IPS-20b (cell line): ENCODE results near the gene PAPPA2.

Source experiments
- H3K27ac ChIP-seq: one replicate; pipeline ENCODE4 v1.5.1; 2013; ENCODE audit warnings: low read length
- H3K27me3 ChIP-seq: 2 replicates; pipeline ENCODE4 v1.6.1; 2013; ENCODE audit warnings: mild to moderate bottlenecking, low read length, inconsistent platforms; ENCODE audit not compliant: insufficient read depth
- H3K36me3 ChIP-seq: 2 replicates; pipeline ENCODE4 v1.6.1; 2013; ENCODE audit warnings: low read depth, mild to moderate bottlenecking, inconsistent platforms, low read length, moderate library complexity; ENCODE audit not compliant: insufficient read depth
- H3K4me1 ChIP-seq: 2 replicates; pipeline ENCODE4 v1.6.1; 2013; ENCODE audit warnings: mild to moderate bottlenecking, control low read depth, inconsistent platforms, low read length, moderate library complexity; ENCODE audit not compliant: insufficient read depth
- H3K4me3 ChIP-seq: 2 replicates; pipeline ENCODE4 v1.5.1; 2013; ENCODE audit warnings: mild to moderate bottlenecking, low read length, inconsistent platforms
- H3K9ac ChIP-seq: 2 replicates; pipeline ENCODE4 v1.6.1; 2013; ENCODE audit warnings: low read depth, mild to moderate bottlenecking, inconsistent platforms, low read length, moderate library complexity
- H3K9me3 ChIP-seq: 2 replicates; pipeline ENCODE4 v1.6.1; 2013; ENCODE audit warnings: mild to moderate bottlenecking, low read depth, low read length, inconsistent platforms; ENCODE audit not compliant: insufficient read depth

Gene PAPPA2

DNA sequence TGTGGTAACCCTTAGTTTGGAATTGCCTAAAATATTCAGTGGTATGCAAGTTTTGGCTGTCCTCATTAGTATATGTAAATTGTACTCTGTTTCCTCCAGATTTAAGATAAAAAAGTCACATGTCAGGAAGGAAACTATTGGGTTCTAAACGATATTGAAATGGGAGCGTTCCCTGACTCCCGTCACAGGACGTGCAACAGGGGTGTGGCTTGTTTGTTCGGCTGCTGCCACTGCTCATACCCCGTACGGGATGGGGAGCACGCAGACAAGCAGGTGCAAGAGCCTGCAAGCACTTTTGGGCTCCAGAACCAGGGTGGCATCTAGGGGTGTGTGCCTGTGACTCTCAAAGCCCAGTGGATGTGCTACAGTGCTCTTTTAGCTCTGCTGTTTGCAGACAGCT lies 6.2 kb upstream of the PAPPA2 start:
- H3K27ac ChIP-seq, result no peak overlapping the region
- H3K4me3 ChIP-seq, result no peak overlapping the region
- no peaks in the 10 kb centered on the region for H3K4me1 ChIP-seq
- peaks cover 6% of the 10 kb centered on the region for H3K9me3 ChIP-seq
- no peaks in the 10 kb centered on the region for H3K36me3 ChIP-seq
- H3K27me3 ChIP-seq, result no peaks in the 10 kb centered on the region
- no peak overlapping the region for H3K9ac ChIP-seq

DNA sequence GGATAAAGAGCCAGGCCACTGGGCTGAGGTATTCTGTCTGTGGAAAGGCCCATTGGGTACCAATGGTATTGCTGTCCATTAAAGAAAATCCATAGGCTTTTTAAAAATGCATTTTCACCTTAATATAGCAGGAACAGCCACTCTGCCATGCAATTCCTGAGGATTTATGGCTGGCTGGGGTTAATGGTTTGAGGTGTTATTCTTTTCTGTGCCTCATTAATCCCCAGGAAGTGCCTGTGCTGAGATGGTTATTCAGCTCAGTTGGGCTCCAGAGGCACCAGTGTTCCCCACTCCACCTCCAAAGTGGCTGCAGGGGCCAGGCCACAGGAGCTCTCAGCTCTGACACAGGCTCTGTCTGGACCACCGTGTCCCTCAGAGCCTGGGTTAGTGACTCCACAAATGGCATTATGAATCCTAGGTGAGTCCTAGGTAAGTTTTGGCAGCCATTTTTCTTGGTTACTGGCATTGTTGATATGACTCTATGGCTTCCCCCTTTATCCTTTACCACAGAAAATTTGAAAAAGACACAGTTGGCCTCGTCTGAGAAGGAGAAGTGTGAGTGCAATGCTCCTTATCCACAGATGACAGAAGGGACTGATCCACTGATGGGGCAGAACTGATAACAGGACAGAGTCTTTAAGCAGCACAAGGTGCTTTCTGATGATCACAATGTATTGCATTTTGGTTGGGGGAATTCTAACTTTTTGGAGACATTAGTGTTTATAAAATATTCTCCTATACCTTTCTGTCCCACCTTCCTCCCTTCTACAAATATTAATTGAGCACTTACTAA lies 2.2 kb upstream of the PAPPA2 start:
- H3K27me3 ChIP-seq, result no peaks in the 10 kb centered on the region

DNA sequence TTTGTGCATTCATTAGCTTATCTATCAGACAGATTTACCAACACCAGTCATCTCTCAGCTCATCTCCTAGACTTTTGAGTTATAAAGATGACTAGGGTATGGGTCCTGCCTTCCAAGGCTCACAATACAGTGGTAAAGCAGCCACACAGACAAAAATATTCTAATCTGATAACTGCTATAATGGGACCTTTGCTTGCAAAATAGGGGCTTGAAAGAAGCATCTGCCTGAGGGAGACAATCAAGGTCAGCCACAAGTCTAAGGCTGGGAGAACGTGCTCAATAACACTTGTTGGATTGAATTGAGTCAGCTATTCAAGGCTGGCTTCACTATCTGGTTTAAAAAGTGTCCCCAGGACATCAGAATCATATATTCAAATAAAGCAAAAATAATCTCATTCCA lies 1.4 kb upstream of the PAPPA2 start:
- Histone ChIP-seq H3K27me3 (no peaks in the 10 kb centered on the region), H3K4me1 (no peaks in the 10 kb centered on the region; the same call in 1 of the 2 replicates), H3K36me3 (no peaks in the 10 kb centered on the region), H3K4me3 (no peak overlapping the region), H3K9me3 (peaks cover 6% of the 10 kb centered on the region), H3K9ac (no peak overlapping the region), H3K27ac (no peak overlapping the region)

More for the DNA sequence above, 2.2 kb upstream of the PAPPA2 start:
- H3K9me3 ChIP-seq, result peaks cover 6% of the 10 kb centered on the region
- no peaks in the 10 kb centered on the region for H3K36me3 ChIP-seq
- H3K4me3 ChIP-seq, result no peak overlapping the region
- H3K9ac ChIP-seq, result no peak overlapping the region
- H3K4me1 ChIP-seq, result no peaks in the 10 kb centered on the region; the same call in 1 of the 2 replicates
- no peak overlapping the region for H3K27ac ChIP-seq

DNA sequence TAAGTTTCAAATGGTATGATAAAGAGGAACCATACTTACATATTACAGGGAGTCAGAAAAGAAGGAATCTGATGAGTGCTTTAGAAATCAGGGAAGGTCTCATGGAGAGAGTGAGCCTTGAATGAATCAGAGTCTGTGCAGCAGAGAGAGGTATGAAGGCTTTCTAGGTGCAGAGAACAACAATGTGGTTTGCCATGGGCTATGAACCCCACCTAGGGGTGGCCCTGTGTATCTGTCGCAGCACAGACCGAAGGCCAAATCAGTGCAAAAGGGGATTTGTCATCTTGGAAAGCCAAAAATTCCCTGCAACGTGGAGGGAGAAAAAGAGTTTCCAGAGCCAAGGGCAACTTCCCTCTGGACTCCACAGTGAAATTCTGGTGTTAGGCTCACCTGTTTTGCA lies 3.5 kb downstream of the PAPPA2 start:
- no peak overlapping the region for H3K9ac ChIP-seq
- no peaks in the 10 kb centered on the region; the same call in 1 of the 2 replicates for H3K4me1 ChIP-seq
- no peak overlapping the region for H3K4me3 ChIP-seq
- H3K27ac ChIP-seq, result no peak overlapping the region
- H3K9me3 ChIP-seq, result no peaks in the 10 kb centered on the region
- no peaks in the 10 kb centered on the region for H3K27me3 ChIP-seq
- H3K36me3 ChIP-seq, result no peaks in the 10 kb centered on the region

DNA sequence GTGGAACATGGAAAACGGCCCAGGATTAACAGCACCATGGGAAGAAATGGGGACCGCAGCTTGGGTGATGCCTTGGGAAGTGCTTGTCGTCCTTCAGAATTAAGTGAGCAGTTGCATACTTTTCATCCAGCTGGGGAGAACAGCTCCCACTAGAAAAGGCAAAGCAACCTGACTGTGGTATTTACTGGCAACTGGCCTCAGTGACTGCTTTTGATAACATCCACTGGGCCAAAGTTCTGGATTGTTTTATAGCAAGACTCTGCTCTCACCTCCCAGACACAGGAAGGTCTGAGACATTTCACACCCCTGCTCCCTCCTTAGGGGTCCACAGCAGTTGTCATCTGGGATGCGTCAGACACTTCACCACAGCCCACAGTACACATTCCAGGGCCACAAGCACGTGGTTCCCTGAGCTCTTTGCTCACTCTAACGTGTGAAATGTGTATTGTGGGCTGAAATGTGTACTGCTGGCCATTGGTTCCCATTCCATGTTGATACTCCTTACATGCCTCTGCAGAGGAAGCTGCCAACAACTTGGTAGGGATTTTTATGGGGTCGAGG lies 6.6 kb downstream of the PAPPA2 start:
- no peak overlapping the region for H3K4me3 ChIP-seq

DNA sequence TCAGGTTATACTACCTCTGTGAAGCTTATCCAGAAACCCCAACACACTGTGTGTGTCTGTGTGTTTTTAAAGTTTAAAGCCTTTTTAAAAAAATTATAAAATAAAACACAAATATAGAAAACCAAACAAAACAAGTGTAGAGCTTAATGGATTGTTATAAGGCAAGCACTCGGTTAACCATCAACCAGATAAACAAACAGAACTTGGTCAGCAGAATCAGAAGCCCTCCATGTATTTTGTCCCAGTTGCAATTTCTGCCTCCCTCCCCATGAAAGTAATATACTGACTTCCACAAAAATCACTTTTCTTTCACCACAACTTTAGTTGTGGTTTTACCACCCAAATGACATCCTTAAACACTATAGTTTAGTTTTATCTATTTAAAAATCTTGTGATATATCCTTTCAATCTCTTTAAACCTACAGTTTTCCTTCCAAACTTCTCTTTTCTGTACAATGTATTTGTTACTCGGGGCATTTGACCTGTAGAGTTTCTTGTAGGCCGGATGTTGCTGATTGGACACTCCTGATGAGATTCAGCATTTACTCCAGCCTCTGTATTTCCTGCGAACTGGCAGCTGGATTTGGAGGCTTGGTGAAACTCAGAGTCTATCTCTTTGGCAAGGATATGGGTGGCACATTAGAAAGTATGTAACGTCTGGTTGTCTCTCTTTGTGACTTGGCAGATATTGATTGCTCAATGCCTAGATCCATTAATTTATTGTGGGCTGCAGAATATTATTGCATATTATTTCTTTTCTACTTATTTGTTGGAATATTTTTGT lies 8.6 kb downstream of the PAPPA2 start:
- Histone ChIP-seq H3K9ac (no peak overlapping the region), H3K27ac (no peak overlapping the region), H3K4me1 (no peaks in the 10 kb centered on the region), H3K36me3 (no peaks in the 10 kb centered on the region), H3K27me3 (no peaks in the 10 kb centered on the region), H3K4me3 (no peak overlapping the region), H3K9me3 (no peaks in the 10 kb centered on the region)

More for the DNA sequence above, 6.6 kb downstream of the PAPPA2 start:
- Histone ChIP-seq H3K27me3 (no peaks in the 10 kb centered on the region), H3K9ac (no peak overlapping the region), H3K27ac (no peak overlapping the region), H3K36me3 (no peaks in the 10 kb centered on the region), H3K9me3 (no peaks in the 10 kb centered on the region), H3K4me1 (no peaks in the 10 kb centered on the region)

DNA sequence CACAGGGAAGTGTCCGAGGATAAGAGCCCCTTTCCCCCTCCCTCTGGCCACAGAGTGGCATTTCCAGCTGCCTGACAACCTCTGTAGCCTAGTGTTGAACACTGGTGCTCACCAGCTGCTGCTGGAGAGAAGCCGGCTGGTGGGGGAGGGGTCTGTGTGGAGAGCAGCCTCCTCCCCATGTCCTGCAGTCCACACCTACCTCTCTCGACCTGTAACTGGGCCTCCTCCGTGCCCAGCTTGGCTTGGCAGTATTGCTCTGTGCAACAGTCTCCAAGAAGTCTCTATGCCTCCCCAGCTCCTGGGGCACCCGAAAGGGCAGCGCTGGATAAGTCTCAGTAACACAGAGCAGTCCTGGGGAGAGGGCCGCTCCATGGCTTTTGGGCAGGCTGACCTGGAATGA lies 17.0 kb downstream of the PAPPA2 start:
- no peaks in the 10 kb centered on the region for H3K9me3 ChIP-seq
- H3K36me3 ChIP-seq, result no peaks in the 10 kb centered on the region
- H3K27ac ChIP-seq, result no peak overlapping the region
- no peaks in the 10 kb centered on the region for H3K27me3 ChIP-seq
- no peak overlapping the region for H3K9ac ChIP-seq
- H3K4me1 ChIP-seq, result 0 out of 2 replicates have a peak, but pooled peaks cover 3% of the 10 kb centered on the region
- H3K4me3 ChIP-seq, result no peak overlapping the region

DNA sequence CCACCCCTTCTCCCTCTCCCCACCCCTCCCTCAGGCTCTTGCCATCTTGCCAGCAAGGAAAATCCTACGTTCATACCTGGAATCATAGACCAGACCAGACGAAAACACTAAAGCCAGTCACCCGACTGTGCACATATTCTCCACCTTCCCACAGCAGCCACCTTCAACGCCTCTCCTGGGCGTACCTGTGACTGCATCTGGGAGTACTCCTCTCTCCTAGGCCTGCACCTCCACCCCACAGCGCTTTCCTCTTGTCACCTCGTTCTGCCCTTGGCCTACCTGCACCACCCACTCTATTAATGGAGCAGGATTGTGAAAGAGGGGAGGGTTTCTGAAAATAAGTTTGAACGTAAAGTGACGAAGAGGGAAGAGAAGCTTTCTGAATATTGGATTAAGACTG lies 17.8 kb downstream of the PAPPA2 start:
- no peak overlapping the region for H3K4me3 ChIP-seq
- H3K9ac ChIP-seq, result no peak overlapping the region
- 0 out of 2 replicates have a peak, but pooled peaks cover 3% of the 10 kb centered on the region for H3K4me1 ChIP-seq
- H3K27me3 ChIP-seq, result no peaks in the 10 kb centered on the region
- no peak overlapping the region for H3K27ac ChIP-seq
- H3K9me3 ChIP-seq, result no peaks in the 10 kb centered on the region
- no peaks in the 10 kb centered on the region for H3K36me3 ChIP-seq

DNA sequence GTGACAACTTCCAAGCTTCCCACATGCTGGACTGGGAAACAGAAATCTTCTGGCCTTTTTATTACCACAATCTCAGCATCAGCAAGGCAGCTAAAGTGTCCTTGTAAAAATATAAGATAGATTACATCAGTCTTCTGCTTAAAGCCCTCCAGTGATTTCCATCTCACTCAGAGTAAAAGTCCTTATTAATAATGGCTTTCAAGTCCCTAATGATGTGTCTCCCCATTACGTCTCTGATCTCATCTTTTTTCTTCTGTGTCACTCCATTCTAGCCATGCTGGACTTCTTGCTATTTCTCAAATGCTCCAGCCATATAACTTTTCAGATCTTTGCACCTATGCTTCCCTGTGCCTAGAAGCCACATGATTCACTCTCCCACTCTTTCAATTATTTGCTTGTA lies 22.1 kb downstream of the PAPPA2 start:
- Histone ChIP-seq H3K27ac (no peak overlapping the region), H3K4me1 (0 out of 2 replicates have a peak, but pooled peaks cover under 1% of the 10 kb centered on the region), H3K9ac (no peak overlapping the region), H3K27me3 (no peaks in the 10 kb centered on the region), H3K4me3 (no peak overlapping the region), H3K36me3 (no peaks in the 10 kb centered on the region), H3K9me3 (no peaks in the 10 kb centered on the region)

DNA sequence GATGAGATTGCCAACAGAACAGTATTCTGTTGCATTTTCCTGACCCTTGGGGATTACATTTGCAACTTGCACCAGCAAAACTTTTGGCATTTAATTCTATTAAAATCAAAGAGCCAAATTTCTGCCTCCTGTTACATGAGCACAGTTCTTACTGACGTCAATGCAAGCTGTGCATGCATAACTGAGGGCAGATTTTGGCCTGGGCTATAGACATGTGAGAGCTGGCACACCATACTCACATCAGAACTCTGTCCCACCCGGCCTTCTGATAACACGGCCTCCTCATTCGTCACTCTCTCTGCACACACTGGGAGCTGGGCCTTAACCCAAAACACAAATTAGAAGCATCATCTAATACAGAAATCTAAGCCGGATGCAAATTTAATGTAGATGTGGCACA lies 31.5 kb downstream of the PAPPA2 start:
- Histone ChIP-seq H3K36me3 (no peaks in the 10 kb centered on the region), H3K9me3 (no peaks in the 10 kb centered on the region)

DNA sequence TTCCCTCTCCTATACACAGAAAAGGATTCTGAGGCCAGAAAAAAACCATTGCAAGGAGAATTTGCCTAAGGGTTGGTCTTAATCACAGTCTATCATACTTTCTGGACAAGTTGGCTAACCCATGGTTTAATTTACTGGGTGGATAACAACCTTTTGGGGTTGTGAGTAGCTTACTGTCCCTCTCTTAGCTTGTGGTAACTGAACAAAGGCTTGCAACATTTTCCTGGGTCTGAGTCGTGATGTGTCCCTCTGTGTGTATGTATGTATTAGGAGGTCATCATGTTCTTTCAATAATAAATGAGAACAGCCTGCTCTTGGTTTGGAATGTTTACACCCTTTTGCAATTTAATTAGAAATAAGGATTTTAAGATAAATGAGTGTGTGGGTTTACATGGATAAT lies 36.7 kb downstream of the PAPPA2 start:
- no peaks in the 10 kb centered on the region for H3K9me3 ChIP-seq
- H3K27ac ChIP-seq, result no peak overlapping the region
- H3K4me3 ChIP-seq, result no peak overlapping the region
- no peaks in the 10 kb centered on the region for H3K36me3 ChIP-seq
- no peak overlapping the region for H3K9ac ChIP-seq
- H3K27me3 ChIP-seq, result no peaks in the 10 kb centered on the region
- no peaks in the 10 kb centered on the region for H3K4me1 ChIP-seq

More for the DNA sequence above, 31.5 kb downstream of the PAPPA2 start:
- Histone ChIP-seq H3K4me3 (no peak overlapping the region), H3K4me1 (no peaks in the 10 kb centered on the region), H3K27ac (no peak overlapping the region), H3K27me3 (no peaks in the 10 kb centered on the region), H3K9ac (no peak overlapping the region)
